CD4-positive, alpha-beta T cell treated with Interleukin-2 at 100 ng/mL for 4 hours (primary cell): ENCODE results near the gene DYSF.

Experiments
- DNase-seq: peaks from one replicate; pipeline ENCODE4 v3.0.0-alpha.2; 2020; ENCODE audit warnings: low spot score

Gene DYSF

GRCh38 chr2:71615767-71616730 is 162.7 kb downstream of the DYSF start:
- DNase-seq = no peak

DNA sequence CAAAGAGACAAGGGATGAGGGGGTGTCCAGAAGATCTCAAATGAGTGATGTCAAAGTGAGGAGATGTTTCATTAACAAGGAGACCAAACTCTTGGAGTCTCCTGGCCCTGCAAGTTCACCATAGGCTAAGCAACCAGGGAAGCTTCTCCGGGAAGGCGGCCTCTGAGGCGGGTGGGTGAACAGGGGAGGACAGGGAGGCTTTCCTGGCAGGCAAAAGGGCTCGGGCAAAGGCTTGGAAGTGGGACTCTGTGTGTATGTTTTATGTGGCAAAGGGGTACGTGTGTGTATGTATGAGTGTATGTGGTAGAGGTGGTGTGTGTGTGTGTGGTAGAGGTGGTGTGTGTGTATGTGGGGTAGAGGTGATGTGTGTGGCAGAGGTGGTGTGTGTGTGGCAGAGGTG is 163.9 kb downstream of the DYSF start:
- no peak for DNase-seq

GRCh38 chr2:71618327-71619113 is 165.2 kb downstream of the DYSF start:
- DNase-seq = no peak

DNA sequence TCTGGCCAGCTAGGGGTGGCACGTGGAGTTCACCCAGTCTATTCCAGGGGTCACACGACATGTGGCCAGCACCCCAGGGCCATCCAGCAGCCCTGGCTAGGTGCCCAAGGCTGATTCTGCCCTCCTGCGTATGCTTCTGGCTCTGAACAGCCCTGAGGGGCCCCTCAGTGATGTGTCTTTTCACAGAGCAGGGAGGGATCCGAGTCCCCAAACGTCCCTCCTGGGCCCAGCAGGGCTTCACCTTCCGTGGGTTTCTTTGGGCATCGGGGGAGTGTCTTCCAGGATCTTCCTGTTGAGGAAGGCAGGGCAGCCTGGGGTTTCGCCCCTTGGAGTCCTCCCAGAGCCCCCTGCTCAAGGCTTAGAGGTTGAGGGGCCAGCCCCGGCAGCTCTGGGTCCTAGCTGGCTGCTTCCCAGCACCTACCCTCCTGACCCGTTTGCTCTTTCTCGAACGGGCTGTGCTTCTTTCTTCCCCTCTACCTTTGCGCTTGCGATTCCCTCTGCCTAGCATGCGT is 165.9 kb downstream of the DYSF start:
- DNase-seq = no peak

GRCh38 chr2:71620116-71620515 is 166.8 kb downstream of the DYSF start:
- DNase-seq = no peak

DNA sequence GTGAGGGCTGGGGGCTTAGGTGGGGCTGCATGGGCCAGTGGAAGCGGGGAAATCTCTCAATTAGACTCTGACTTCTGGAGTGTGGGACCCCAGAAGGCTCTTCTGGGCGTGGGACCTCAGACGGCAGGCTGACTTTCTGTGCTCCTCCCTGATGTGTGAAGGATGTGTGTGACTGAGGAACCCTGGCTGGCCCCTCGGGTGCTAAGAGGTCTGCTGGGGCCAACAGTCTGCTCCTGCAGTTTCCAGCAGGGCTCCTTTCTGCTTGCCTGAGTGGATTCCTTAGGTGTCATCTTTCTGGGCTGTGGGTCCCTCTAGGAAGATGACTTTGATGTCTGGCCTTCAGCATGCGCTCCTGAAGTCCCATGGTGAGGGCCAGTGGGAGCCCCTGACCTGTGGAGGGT is 167.5 kb downstream of the DYSF start:
- no peak for DNase-seq

- DNase-seq = no peak
Measured at GRCh38 chr2:71629273-71629672, 175.9 kb downstream of the DYSF start.

GRCh38 chr2:71629771-71630453 is 176.6 kb downstream of the DYSF start:
- DNase-seq = no peak

DNA sequence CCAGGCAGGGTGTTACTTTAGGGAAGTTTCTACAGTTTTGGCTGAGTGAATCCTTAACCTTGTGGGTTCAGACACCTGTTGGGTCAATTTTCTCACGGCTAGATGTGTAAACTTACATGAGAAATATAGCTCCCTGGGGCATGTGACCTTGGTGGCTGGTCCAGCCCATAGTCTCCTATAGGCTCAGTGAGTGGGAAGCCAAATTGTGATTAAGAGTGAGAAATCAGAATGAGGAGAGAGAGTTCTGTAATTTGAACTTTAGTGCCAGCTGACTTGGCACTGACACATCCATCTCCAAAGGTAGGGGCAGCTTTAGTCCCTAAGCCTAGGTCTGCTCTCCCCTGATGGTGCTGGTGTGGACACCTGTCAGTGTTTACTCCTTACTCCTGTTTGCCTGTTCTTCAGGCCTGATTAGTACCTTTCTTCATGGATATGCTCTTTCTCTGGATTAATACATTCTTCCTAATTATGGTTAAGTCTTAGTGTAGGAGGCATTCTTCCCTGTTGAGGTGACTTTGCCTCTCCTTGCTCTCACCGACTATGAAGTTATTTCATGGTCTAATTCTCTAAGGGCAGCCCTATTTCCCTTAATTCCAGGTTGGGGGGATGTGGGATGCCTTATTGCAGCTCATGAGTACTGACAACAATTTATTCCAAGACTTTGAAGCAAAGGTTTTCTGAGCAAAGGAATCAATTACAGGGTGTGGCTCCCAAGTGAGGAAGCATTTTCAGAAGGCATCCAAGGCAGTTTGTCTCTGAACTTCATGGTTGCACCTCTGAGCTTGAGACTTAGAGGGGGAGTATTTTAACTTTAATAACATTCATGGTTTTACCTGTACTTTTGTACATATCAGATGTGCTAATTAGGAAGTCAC is 177.3 kb downstream of the DYSF start:
- no peak for DNase-seq

GRCh38 chr2:71631411-71631931 is 178.1 kb downstream of the DYSF start:
- no peak for DNase-seq

DNA sequence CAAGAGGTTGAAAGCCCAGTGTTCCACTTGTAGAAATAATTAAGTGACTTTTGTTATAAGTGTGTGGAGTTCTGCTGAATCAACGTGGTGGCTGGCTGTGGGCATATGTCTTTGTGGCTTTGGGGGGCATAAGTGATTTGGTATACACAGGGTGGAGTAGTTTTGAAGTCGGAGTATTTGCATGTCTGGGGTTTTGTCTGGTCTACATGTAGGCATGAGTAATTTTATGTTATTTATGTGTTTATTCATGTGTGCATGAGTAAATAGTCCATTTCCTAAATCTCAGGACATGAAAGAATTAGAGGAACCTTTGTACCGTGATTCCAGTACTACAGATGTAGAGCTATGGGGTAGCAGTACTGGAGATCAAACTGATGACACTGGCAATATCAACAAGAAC is 179.7 kb downstream of the DYSF start:
- no peak for DNase-seq

DNA sequence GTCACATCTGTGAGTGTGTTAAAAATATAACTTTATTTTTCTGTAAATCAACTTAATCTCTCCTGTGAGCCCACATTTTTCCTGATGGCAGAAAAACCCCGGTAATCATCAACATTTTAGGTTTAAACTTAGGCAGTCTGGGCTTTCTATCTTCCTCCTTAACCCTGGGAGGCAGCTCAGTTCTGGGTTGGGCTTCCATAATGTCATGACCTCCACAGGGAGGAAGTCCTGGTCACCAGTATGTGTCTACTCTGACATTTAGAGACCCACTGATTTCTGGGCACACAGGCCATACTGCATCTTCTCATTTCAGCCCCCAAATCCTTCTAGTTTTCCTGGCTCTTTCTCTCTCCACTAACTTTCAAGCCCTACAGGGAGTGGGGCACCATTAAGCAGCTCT is 181.2 kb downstream of the DYSF start:
- no peak for DNase-seq

DNA sequence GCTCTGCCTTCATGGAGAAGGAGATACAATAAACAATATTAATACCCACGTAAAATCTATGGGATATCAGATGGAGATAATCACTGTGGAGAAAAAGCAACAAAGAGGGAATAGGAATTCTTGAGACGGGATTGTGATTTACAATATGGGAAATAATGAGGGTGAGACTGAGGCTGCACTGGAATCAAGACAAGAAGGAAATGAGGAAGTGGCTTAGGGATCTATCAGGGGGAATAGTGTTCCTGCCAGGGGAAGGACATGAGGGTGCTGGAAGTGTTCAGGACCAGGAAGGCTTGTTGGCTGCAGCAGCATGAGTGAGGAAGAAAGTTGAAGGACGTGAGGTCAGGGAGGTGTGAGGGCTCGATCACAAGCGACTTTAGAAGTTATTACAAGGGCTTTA is 182.4 kb downstream of the DYSF start:
- no peak for DNase-seq

DNA sequence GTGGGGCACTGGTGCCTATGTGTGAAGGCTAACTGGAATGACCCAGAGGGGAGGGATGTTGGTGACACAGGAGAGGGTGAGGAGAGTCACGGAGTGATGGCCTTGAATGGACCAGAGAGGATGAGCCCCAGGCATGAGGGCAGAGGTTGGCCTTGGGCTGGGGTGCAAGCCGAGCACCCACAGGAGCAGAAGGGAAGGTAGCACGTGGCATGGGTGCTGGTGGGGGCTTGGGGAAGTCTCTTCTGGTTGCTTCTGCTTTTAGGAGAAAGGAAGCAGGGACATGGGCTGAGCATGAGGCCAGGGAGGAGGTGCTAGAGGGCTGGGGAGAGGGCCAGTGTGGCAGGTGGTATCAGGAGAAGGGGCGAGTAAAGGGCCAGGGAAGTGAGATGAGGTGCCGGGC is 183.8 kb downstream of the DYSF start:
- DNase-seq = no peak

DNA sequence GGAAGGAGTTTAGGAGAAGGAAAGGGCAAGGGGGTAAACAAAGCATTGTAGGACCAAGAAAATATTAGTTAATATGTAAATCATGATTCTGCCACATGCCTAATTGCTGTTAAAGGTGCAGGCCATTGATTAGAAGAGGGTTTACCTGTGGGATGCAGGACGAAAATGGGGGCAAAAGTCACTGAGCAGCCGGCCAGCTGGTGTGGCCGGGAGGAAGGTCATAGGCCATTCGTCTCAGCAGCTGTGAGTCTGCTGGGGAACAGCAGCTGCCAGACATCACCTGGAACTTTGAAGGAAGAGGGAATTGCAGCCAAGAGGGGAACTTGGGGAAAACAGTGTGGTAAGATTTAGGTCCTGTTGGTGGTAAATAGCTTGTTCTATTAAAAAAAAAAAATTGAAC is 184.4 kb downstream of the DYSF start:
- DNase-seq = no peak

DNA sequence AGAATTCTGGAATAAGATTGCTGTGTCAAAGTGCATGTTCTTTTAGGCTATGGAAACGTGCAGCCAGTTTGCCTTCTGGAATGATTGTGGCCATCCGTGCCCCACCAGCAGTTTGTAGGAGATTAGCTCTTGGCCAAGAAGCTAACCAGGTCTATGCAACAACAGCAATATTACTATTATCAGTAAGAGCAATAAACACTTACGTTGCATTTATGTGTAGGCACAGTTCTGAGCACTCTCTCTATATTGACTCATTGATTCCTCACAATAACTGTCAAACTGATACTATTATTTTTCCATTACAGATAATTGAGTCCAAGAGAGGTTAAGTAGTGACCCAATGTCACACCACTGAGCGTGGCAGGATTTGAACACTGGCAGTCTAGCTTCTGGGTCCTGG is 186.4 kb downstream of the DYSF start:
- DNase-seq = no peak

GRCh38 chr2:71640489-71640888 is 187.1 kb downstream of the DYSF start:
- no peak for DNase-seq

DNA sequence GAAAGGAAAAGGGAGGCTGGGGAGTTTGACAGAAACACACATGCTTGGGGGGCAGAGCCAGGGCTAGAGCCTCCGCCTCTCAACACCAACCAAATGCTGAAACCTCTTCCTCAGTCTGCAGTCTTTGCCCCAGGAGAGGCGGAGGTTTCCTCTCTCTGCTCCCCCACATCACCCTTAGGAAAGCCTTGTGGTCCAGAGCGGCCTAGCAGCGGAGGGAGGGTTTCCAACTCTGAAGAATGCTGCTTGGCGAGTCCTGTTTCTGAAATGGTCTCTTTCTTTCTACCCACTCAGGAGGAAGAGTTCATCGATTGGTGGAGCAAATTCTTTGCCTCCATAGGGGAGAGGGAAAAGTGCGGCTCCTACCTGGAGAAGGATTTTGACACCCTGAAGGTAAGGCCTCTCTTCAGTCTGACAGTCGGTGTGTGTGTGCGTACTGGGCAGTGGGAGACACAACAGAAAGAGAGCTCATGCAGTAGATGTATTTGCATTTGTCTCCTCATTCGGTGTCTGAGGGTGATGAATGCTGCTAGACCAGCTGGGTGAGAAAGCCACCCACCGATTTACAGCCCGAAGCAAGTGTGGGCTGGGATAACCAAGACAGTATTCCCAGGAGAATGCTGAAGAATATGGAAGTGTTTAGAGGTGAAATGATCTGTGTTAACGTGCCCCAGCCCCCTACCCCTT is 190.5 kb downstream of the DYSF start:
- no peak for DNase-seq

- DNase-seq = no peak
Measured at GRCh38 chr2:71646028-71646427, 192.7 kb downstream of the DYSF start.

GRCh38 chr2:71647356-71647755 is 194.0 kb downstream of the DYSF start:
- no peak for DNase-seq

GRCh38 chr2:71655498-71655897 is 202.1 kb downstream of the DYSF start:
- no peak for DNase-seq
